GM21381 (cell line): ENCODE results near the gene TOMT.
"Not testable (repeated sequence)": the region's sequence is repeated elsewhere in the genome, so short reads cannot be mapped to it uniquely, and the experiment has no call there.

Source experiments
- ATAC-seq: cut with Tn5 transposase; IDR thresholded peaks from one replicate; pipeline ENCODE4 v1.9.1; 2021; ENCODE audit warnings: mild to moderate bottlenecking, moderate library complexity; ENCODE audit not compliant: unreplicated experiment

TOMT gene

GRCh38 chr11:72123117-72123653 is 17.5 kb downstream of the TOMT start:
- no peak for ATAC-seq

- ATAC-seq: no peak
Measured at GRCh38 chr11:72124046-72124445, 18.3 kb downstream of the TOMT start.

- no peak for ATAC-seq
Measured at GRCh38 chr11:72125956-72126355, 20.2 kb downstream of the TOMT start.

- no peak for ATAC-seq
Measured at GRCh38 chr11:72127923-72128322, 22.2 kb downstream of the TOMT start.

- no peak for ATAC-seq
Measured at GRCh38 chr11:72129381-72129780, 23.7 kb downstream of the TOMT start.

GRCh38 chr11:72132646-72133045 is 26.9 kb downstream of the TOMT start:
- ATAC-seq: no peak

GRCh38 chr11:72135473-72135872 is 29.7 kb downstream of the TOMT start, which contains the start of gene FOLR3:
TSS of gene FOLR3 (plus strand) at chr11:72135725. CDS start at chr11:72135953, 228 bp downstream.
- not testable (repeated sequence) for ATAC-seq

GRCh38 chr11:72135891-72136683 is 30.4 kb downstream of the TOMT start:
- ATAC-seq: no peak

- no peak for ATAC-seq
Measured at GRCh38 chr11:72136684-72137262, 31.0 kb downstream of the TOMT start.

- ATAC-seq: no peak
Measured at GRCh38 chr11:72138821-72139390, 33.2 kb downstream of the TOMT start.

GRCh38 chr11:72139500-72139899 is 33.8 kb downstream of the TOMT start:
- ATAC-seq: no peak

- ATAC-seq: no peak
Measured at GRCh38 chr11:72140661-72141060, 34.9 kb downstream of the TOMT start.

GRCh38 chr11:72141066-72141465 is 35.3 kb downstream of the TOMT start:
- no peak for ATAC-seq

GRCh38 chr11:72142086-72142485 is 36.4 kb downstream of the TOMT start:
- ATAC-seq: not testable (repeated sequence)

- not testable (repeated sequence) for ATAC-seq
Measured at GRCh38 chr11:72142543-72142942, 36.8 kb downstream of the TOMT start.

- no peak for ATAC-seq
Measured at GRCh38 chr11:72144807-72145565, 39.3 kb downstream of the TOMT start.

GRCh38 chr11:72146625-72147024 is 40.9 kb downstream of the TOMT start:
- no peak for ATAC-seq

GRCh38 chr11:72150882-72151281 is 45.2 kb downstream of the TOMT start:
- ATAC-seq: no peak

- not testable (repeated sequence) for ATAC-seq
Measured at GRCh38 chr11:72153874-72154273, 48.1 kb downstream of the TOMT start.

- ATAC-seq: no peak
Measured at GRCh38 chr11:72154816-72155215, 49.1 kb downstream of the TOMT start.

- ATAC-seq: no peak
Measured at GRCh38 chr11:72155751-72156150, 50.0 kb downstream of the TOMT start.
